Measurements from ENCODE around the gene YTHDF1.

YTHDF1 gene

DNA sequence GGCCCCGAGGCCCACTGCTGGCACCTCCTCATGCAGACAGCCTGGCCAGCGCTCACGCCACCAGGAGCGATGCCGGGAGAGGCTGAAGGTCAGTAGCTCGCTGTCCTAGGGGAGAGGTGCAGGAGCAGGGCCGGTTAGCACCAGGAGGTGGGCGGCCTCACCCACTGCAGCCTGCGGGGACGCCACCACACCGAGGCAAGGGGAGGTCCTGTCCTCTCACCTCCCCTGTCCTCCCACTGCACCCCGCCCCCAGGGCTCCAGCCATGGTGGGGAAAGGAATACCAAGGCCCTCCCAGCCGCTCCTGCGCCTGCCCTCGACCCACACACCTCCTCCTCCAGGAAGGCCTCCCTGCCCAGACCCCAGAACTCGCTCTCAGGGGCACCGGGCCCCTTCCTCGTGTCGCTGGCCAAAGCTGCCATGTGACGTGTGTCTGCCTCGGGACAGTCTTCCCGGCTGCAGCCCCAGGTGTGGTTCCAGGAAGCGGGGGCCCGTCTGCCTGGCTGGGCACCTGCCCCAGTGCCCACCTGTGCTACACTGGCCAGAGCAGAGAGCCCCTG is 31.8 kb upstream of the YTHDF1 start:
- no peak for DNase-seq

DNA sequence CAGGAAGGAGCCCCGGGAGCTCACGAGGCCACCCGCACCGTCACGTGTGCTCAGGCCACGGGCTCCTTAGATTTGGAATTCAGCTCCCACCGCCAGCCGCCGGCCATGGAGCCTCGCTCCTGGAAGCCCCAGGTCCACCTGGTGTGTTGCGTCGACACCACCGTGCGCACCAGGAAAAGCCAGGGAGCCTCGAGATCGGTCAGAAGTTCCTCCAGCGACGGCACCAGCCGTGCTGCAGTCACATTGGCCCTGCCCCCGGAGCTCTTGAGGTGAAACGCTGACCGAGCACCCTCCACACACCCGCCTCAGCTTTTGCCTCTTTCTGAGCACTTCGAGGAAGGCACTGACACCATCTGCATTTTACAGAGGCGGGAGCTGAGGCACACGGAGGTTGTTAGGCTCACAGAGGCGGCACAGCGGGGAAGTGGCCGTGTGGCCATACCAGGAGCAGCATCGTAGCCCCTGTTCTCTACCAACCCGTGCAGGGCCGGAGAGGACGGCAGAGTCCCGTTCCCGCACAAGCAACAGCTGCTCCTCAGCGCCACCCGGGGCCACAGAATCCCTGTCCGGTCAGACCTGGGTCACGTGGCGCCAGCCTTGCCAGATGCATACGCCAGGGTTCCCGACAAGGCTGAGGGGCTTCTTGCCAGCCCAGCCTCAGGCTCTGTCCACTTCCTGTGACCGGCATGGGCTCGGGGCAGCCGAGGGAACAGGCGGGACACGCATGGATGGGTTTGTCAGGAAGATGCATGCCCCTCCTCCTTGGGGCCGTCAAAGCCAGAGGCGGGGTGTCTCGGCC is 30.8 kb upstream of the YTHDF1 start:
- no peak for DNase-seq

DNA sequence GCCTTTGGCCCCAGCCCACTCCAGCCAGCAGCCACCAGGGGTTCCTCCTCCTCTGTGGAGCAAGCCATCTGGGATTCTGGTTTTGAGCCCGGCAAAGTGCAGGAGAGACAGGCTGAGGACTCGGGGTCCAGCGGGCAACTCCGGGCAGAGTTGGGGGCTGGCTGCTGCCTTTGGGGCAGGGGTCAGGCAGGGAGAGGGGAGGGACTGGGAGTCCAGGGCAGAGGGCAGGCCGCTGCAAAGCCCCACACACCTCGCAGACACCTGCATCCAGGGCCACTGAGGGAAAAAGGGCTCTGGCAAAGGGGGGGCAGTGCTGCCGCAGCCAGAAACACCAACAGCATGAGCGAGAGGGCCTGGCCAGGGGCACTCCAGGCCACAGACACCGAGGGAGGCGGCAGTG is 28.5 kb upstream of the YTHDF1 start:
- DNase-seq: no peak

DNA sequence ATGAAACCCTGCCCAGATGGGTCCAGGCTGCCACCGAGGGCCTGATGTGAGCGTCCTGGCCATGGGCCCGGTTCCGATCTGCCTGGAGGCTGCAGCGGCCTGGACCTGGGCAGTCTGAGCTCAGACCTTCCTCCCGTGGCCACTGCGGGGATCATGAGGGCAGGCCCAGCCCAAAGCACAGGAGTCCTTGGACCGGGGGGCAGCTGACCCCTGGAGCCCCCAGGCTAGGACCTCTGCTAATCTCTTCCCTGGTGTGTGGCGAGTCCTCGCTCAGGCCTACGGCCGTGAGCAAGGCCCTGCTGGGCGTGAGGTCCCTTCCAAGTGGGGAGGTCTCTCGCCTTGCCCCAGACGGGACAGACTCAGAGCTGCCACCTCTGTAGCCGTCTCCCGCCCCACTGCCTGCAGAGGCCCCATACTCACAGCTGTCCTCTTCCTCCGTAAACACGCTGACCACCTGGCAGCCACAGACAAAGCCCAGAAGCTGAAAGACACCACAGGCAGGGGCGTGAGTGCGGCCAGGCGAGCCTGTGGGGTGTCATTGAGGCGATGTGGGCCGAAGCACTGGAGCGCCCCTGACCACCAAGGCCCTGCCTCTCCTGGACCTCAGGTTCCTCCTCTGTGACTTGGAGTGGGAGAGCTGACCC is 27.8 kb upstream of the YTHDF1 start:
- DNase-seq: no peak

DNA sequence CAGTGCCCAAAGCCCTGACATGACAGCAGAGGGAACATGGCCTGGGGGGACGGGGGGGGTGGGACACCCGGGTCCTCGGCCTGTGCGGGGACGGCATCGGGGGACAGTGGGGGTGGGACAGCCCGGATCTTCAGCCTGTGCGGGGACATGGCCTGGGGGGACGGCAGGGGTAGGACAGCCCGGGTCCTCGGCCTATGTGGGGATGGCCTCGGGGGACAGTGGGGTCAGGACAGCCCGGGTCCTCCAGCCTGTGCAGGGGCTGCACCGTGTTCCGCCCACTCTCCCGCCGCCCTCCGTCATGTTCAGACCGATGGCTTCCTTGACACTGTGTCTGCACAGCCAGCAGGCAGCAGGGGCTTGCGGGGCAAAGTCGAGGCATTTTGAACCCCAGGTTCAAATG is 26.8 kb upstream of the YTHDF1 start:
- DNase-seq: no peak

DNA sequence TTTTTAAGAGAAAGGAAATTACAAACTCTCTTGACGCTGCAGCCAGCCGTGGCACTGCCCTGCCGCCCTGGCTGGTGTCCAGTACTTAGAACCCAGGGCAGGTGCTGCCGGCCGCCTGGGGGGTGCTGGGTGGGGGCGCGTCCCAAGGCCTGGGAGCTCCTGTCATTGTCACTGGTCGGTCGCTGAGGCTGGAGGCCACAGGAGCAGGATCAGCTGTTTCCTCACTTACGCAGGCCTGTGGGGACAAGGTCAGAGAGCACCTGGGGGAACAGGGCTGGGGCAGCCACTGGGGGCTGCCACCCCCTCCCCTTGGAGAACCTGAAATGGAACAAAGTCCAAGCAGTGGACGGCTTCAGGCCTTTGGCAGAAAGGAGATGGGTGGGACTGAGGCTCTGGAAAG is 25.3 kb upstream of the YTHDF1 start:
- no peak for DNase-seq

DNA sequence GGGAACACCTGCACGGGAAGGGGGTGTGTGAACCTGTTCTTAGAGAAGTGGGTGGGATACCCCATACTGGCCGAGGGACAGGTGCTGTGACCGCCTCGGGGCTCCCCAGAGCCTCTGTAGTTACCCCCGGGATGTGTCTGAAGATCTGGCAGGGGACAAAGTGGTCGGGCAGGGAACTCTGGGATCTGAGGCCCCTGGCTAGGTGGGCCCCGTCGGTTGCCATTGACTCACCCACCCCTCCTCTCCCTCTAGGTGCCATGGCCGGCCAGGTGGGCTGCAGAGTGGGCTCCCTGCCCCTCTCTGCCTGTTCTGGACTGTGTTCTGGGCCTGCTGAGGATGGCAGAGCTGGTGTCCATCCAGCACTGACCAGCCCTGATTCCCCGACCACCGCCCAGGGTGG is 24.1 kb upstream of the YTHDF1 start:
- DNase-seq: no peak

DNA sequence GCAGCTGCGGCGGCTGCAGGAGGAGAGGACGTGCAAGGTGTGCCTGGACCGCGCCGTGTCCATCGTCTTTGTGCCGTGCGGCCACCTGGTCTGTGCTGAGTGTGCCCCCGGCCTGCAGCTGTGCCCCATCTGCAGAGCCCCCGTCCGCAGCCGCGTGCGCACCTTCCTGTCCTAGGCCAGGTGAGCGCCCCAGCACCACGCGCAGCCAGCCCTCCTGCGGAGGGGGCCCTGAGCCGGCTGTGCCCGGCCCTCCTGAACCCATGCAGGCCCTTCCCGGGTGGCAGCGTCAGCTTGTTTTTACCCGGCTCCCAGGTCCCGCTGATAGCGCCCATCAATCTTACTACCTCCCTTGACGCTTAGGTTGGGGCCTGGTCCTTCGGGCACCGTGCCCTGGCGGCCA is 23.5 kb upstream of the YTHDF1 start:
- no peak for DNase-seq

DNA sequence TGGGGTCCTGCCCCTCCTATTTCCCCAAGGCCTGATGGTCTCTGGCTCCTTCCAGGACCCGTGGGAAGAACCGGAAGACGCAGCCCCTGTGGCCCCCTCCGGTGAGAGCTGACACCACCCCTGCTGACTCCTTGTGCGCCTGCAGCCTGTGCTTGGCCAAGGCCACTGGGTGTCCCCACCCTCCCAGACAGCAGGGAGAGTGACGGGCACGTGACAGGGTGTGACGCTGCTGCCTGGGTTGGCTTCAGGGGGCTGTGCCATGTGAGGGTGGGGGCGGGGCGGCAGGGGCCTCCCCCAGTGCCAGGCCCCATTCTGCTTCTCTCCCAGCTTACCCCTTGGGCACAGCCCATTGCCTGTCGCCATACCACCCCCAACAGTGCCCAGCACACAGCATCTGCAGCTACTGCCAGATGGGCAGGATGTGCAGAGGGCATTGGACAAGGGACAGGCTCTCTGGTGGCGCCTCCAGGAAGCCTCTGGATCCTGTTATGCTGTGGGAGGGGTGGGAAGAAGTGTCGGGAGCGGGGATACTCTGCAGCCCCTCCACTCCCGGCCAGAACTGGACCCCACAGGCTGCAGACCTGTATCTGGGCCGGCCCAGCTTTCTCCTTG is 22.7 kb upstream of the YTHDF1 start:
- peak; percentile 33 for DNase-seq

DNA sequence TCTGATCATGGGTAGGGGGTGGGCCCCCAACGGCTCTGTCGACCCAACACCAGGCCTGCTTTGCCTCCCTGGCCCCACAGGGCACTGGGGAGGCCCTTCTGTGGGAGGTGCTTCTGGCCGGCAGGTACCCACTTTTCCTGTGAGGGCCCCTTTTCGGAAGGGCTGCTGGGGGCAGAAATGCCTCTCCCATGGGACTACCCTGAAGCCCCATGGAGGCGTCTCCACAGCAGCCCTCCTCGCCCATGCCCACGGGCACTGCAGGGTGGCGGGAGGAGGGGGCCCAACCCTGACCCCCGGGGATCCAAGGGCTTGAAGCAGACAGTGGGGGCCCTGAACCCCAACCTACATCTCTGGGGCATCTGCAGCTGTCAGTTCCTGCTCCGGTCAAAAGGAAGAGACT is 22.1 kb upstream of the YTHDF1 start:
- no peak for DNase-seq

DNA sequence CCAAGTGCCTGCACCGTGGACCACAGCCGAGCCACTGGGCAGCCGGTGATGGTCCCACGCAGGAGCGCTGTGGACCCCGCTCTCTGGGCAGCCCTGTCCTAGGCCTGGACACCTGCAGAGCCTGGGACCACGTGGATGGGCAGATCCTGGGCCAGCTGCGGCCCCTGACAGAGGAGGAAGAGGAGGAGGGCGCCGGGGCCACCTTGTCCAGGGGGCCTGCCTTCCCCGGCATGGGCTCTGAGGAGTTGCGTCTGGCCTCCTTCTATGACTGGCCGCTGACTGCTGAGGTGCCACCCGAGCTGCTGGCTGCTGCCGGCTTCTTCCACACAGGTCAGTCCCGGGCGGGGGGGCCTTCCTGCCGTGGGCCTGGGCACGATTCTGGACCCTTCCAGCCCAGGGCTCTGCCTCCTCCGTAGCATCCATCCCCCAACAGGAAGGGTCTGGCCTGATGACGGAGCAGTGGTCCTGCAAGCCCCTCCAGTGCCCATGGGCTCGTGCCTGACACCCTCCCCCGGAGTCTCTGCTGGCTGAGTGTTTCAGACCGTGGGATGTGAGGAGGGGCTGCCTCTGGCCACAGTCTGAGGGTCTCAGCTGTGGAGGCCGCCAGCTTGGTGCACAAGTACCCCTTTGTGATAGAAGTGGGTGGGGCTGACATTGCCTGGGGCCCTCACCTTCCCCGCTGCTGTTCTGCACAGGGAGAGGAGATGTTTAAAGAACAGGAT is 20.3 kb upstream of the YTHDF1 start:
- no peak for DNase-seq

DNA sequence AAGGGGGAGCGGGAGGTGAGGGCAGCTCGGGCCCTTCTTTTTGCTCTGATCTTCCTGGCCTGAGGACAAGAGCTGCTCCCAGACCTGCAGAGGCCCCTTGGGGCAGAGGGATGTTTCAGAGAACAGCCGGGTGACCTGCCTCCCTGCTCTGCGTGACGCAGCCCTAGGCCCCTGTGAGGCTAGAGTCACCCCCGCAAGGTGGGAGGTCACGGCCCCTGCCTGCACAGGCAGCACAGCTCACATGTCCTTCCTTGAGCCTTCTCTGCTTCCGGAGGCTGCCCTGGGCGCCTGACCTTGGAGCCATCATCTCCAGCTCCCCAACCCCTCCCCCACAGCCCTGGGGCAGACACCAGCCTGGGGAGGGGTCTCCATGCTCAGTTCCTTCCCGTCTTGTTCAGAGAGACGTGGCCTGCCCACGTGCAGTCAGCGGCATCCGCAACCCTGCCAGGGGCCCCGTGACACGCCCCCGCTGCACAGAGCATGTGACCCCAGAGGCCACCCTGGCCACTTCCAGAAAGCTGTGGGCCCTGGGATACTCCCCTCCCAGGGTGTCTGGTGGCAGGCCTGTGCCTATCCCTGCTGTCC is 19.6 kb upstream of the YTHDF1 start, which contains the start of gene BIRC7:
BIRC7 (plus strand) TSS at position 507 of the 585 bp plus-strand sequence. CDS start 192 bp downstream, outside the sequence.
- DNase-seq: no peak

DNA sequence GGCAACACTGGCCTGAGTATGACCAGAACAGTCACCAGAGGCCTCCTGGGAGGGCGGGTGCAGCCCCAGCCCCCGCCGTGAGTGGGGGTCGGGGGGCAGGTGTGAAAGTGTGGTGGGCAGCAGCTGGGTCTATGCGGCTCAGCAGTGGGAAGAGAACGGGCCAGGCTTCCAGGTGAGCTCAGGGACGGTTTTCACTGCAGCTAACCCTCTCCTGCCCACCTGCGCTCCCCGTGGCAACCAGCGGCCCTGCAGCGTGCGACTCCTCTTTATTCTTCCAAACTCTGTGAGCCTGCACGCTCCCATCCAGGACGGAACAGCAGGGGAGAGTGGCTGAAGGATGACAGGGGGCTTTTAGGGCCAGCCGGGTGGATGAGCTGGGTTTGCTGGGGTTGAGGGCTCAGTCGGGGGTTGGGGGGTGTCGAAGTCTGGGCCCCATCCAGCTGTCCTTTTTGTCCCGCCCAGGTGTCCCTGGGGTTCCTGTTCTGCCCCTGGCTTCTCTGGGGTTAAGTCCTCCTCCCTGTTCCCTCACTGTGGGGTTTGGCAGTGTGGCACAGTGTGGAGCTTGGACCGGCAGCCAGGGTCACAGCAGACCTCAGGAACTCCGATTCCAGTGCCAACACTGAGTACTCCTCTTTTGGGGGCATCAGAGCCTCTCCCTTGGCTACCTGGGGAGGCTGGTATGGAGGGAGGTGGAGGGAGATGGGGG is 18.9 kb upstream of the YTHDF1 start:
- DNase-seq: peak; percentile 18

DNA sequence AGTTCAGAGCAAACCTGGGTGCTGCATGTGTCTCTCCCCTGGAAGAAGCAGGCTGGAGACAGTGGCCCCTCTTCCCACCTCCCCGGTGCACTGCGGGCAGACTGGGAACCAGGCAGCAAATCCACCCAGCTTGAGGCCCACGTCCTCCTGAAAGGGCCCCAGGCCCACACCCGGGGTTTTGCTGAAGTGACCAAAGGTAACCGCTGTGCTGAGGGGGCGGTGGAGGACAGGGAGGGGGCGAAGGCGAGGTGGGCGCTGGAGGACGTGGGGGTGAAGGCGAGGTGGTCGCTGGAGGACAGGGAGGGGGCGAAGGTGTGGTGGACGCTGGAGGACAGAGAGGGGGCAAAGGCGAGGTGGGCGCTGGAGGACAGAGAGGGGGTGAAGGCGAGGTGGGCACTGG is 18.0 kb upstream of the YTHDF1 start:
- DNase-seq: no peak

DNA sequence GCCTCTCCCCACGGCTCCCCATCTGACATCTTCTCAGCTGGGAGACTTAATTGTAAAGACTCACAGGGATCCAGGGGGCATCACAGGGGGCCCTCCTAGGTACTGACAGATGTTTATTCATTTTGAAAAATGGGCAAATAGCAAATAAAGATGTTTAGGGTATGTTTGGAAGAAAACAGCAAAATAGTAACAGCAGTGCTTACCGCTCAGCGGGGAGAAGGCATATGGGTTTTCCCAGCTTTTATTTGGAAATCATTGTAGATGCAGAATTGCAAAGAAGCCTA is 17.1 kb upstream of the YTHDF1 start:
- DNase-seq: no peak

DNA sequence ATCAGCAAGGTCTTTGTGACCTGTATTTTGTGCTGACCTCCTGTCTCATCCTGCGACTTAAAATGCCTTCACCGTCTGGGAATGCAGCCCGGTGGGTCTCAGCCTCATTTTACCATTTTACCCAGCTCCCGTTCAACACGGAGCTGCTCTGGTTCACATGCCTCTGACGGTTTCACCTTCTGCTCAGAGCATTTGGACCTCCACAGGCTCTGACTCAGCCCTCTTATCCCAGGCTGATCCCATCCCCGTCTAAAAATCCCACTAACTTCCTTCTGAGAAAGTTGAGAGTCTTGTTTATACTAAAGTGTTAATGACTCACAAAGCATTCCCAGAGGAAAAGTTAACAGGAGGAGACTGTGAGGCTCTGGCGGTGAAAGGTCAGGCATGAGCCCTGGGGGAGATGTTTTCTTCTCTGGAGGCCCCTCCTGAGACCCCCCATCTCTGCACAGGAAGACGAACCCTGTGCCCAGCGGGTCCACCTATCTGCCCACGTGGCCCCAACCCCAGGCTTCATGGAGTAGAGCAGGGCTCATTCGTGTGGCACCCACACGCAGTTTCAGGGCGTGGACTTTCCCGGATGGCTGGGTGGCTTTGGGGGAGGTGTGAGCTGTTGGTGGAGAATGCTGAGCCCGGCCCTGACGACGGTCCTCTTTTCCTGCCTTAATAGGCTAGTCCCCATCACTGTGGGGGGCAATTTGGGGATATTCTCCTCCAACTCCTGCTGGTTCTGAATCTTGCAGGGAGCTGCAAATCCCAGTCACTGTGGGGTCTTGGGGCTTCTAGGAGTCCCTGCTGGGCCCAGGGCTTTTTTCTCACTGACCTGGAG is 16.5 kb upstream of the YTHDF1 start:
- no peak for DNase-seq

DNA sequence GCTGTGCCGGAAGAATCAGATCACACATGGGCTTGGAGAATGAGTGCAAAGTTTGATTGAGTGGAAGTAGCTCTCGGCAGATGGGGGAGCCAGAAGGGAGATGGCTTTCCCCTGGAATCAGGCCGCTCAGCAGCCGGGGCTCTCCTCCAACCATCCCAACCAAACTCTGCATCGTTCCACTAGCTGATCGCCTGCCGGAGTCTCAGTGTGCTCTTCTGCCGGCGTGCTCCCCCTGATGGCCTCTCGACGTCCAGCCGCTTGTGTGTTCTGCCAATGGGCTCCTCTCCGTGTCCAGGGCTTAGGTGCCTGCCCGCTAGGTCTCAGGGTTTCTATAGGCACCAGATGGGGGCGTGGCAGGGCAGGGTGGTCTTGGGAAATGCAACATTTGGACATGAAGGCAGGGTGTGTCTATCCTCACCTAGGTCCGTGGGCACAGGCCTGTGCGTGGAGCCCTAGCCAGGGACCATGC is 14.9 kb upstream of the YTHDF1 start:
- DNase-seq: peak; percentile 35

DNA sequence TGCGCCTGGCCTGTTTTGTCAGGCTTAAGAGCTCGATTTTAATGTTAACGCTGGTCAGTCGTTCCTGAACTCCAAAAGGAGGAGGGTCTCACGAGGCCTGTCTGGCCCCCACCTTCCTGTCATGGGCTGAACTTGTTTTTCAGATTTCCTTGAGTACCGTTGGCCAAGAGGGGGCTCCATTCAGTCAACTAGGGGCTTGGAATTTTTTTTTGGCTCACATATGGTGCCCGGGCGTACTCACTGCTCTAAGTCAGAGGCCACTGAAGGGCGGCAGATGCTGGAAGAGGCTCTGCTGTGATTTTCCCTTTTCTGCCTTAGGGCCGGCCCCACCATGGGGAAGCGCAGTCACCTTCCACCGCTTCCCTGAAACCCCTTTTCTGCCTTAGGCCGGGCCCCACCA is 12.9 kb upstream of the YTHDF1 start:
- no peak for DNase-seq

DNA sequence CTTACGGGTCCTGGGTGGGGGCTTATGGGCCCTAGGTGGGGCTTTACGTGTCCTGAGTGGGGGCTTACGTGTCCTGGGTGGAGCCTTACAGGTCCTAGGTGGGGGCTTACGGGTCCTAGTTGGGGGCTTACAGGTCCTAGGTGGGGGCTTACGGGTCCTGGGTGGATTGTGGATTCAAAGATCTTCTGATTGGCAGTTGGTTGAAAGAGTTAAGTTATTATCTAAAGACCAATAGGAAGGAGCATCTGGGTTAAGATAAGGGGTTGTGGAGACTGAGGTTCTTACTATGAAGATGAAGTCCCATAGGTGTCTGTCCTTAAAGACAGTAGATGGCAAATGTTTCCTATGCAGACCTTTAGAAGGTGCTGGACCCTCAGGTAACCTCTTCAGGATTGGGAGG is 11.3 kb upstream of the YTHDF1 start:
- DNase-seq: no peak

DNA sequence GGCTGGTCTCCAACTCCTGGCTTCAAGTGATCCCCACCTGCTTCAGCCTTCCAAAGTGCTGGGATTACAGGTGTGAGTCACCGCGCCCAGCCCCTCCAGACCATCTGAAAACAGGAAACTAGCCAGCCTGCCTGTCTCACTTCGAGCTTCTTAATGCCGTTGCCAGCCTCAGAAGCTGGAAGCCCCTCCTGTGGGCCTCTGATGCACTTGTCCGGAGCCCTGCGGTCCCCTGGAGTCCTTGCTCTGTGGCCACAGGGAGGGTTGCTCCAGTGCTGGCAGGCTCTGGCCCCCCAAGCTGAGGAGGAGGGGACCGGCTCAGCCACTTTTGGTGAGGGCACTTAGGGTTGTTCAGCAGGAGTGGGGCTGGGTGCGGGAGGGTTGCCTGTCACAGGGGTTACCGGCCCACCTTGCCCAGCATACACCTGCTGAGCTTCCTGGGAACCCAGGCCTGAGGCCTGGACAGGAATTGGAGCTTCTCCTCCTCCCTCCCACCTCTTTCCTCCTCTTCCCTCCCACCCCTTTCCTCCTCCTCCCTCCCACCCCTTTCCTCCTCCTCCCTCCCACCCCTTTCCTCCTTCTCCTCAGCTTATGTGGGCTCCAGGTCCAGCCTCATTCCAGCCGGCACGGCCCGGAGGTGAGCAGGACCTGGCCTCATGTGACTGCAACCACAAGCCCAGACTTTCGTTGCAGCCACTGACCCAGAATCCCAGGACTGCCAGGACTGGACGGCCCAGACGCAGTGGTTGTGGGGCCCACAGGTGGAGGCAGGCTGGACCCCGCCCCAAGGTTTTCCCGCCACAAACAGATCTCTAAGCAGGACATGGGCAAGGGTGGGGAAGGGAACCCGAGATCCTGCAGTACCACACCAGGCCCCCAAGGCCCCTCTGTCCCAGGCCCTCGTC is 10.4 kb upstream of the YTHDF1 start:
- no peak for DNase-seq

All from OCI-M1 (cell line).